GM23338 (cell line): ENCODE data around the gene VPS54. TPM values are rescaled to one million over a fixed set of nuclear protein-coding genes. Genes with fewer than 3 reads are reported as not detected.

Experiments used
- ATAC-seq: fragments of 200-7000 bp; cut with Tn5 transposase; 3 replicates; pipeline ENCODE4 v1.9.1; 2020
- DNase-seq: peaks from one replicate; pipeline ENCODE4 v3.0.0-alpha.2; 2015; ENCODE audit warnings: low spot score
- H2AFZ ChIP-seq: fragments of 200-600 bp; sonication (generic); 2 replicates; pipeline ENCODE4 v1.8.0; 2016; ENCODE audit warnings: antibody characterized with exemption, mild to moderate bottlenecking, moderate library complexity
- H3F3A ChIP-seq: fragments of 200-600 bp; sonication (generic); replicated peaks from 2 replicates; pipeline ENCODE4 v1.8.0; 2017; ENCODE audit warnings: antibody characterized with exemption, mixed run types, low read depth
- H3K27ac ChIP-seq: fragments of 200-600 bp; sonication (generic); 2 replicates; pipeline ENCODE4 v1.6.1; 2016; ENCODE audit warnings: low read depth
- H3K27me3 ChIP-seq: fragments of 200-600 bp; sonication (generic); 2 replicates; pipeline ENCODE4 v1.8.0; 2016; ENCODE audit warnings: mild to moderate bottlenecking, mixed run types, moderate library complexity; ENCODE audit not compliant: insufficient read depth
- H3K36me3 ChIP-seq: fragments of 200-600 bp; sonication (generic); 2 replicates; pipeline ENCODE4 v1.8.0; 2016; ENCODE audit warnings: mild to moderate bottlenecking; ENCODE audit not compliant: insufficient read depth
- H3K4me1 ChIP-seq: fragments of 200-600 bp; sonication (generic); 2 replicates; pipeline ENCODE4 v1.8.0; 2016; ENCODE audit warnings: mild to moderate bottlenecking, moderate library complexity; ENCODE audit not compliant: insufficient read depth
- H3K4me2 ChIP-seq: fragments of 200-600 bp; sonication (generic); 2 replicates; pipeline ENCODE4 v1.7.1; 2017; ENCODE audit warnings: mixed run types
- H3K4me3 ChIP-seq: fragments of 200-600 bp; sonication (generic); 2 replicates; pipeline ENCODE4 v1.6.1; 2016; ENCODE audit warnings: mixed run types
- H3K79me2 ChIP-seq: fragments of 200-600 bp; sonication (generic); replicated peaks from 2 replicates; pipeline ENCODE4 v1.8.0; 2017; ENCODE audit warnings: mild to moderate bottlenecking; ENCODE audit not compliant: insufficient read depth
- H3K9me2 ChIP-seq: fragments of 200-600 bp; sonication (generic); 2 replicates; pipeline ENCODE4 v1.8.0; 2017; ENCODE audit not compliant: insufficient read depth
- H4K20me1 ChIP-seq: fragments of 200-600 bp; sonication (generic); replicated peaks from 2 replicates; pipeline ENCODE4 v1.8.0; 2017; ENCODE audit warnings: mild to moderate bottlenecking; ENCODE audit not compliant: insufficient read depth
- H3K27ac Mint-ChIP-seq: 2 replicates; pipeline ENCODE4 v1.8.0; 2020; ENCODE audit warnings: inconsistent platforms, mild to moderate bottlenecking, moderate library complexity, mixed read lengths
- H3K27me3 Mint-ChIP-seq: 3 replicates; pipeline ENCODE4 v1.8.0; 2022; ENCODE audit warnings: low read depth, mild to moderate bottlenecking, moderate library complexity, mixed read lengths, inconsistent platforms; ENCODE audit not compliant: insufficient read depth, poor library complexity
- H3K36me3 Mint-ChIP-seq: 3 replicates; pipeline ENCODE4 v1.8.0; 2021; ENCODE audit warnings: low read depth, mild to moderate bottlenecking, inconsistent platforms, moderate library complexity, mixed read lengths
- H3K4me1 Mint-ChIP-seq: 3 replicates; pipeline ENCODE4 v1.8.0; 2020; ENCODE audit warnings: mild to moderate bottlenecking, inconsistent platforms, mixed read lengths
- H3K4me3 Mint-ChIP-seq: 3 replicates; pipeline ENCODE4 v1.8.0; 2021; ENCODE audit warnings: moderate library complexity, mild to moderate bottlenecking, inconsistent platforms, mixed read lengths
- H3K9me3 Mint-ChIP-seq: 3 replicates; pipeline ENCODE4 v1.8.0; 2020; ENCODE audit warnings: moderate library complexity, mild to moderate bottlenecking, inconsistent platforms, mixed read lengths
- CREB1 ChIP-seq: fragments of 250-450 bp; sonication (Bioruptor Pico); IDR thresholded peaks from 2 replicates; pipeline ENCODE4 v1.5.0; 2020; ENCODE audit warnings: low read depth, mild to moderate bottlenecking, moderate library complexity
- CTCF ChIP-seq, 2 experiments: fragments of 200-600 bp in 1 of 2; sonication (generic) in 1 of 2; conservative IDR thresholded peaks; 2 replicates each; pipeline versions ENCODE4 v1.5.1 to v1.6.1; 2016 to 2017; ENCODE audit warnings: antibody characterized with exemption in 2 of 2, low read depth in 2 of 2, mild to moderate bottlenecking in 2 of 2, moderate library complexity in 1 of 2
- NANOG ChIP-seq: IDR thresholded peaks from 2 replicates; pipeline ENCODE4 v1.6.1; 2016; ENCODE audit warnings: antibody characterized with exemption, borderline replicate concordance
- REST ChIP-seq: IDR thresholded peaks from one replicate; pipeline ENCODE4 v1.6.1; 2018; ENCODE audit warnings: antibody characterized with exemption; ENCODE audit not compliant: unreplicated experiment
- ZNF114 ChIP-seq: fragments of 250-450 bp; sonication (Bioruptor Pico); IDR thresholded peaks from 2 replicates; pipeline ENCODE4 v1.5.0; 2020; ENCODE audit warnings: mild to moderate bottlenecking, moderate library complexity
- ZNF462 ChIP-seq: fragments of 250-450 bp; sonication (Bioruptor Pico); IDR thresholded peaks from 2 replicates; pipeline ENCODE4 v1.5.0; 2020; ENCODE audit warnings: mild to moderate bottlenecking, moderate library complexity
- polyA plus RNA-seq: library from polyadenylated mRNA; unstranded; fragments of >200 nt; fragmentation: Nextera tagmentation; extraction: Ambion mirVana; gene quantifications from 2 replicates; pipeline ENCODE4 v1.2.1, GENCODE V29; 2016
- total RNA-seq: library from RNA; depleted of rRNA; stranded (reverse); fragments of >200 nt; shearing (Covaris generic); gene quantifications from 2 replicates; pipeline ENCODE4 v1.2.3, GENCODE V29; 2014

The VPS54 gene
- total and polyA plus RNA-seq, 2 experiments from 2014 or later, result 6.6 to 17.0 TPM

GRCh38 chr2:64000630-64001381 lies 18.4 kb downstream of the VPS54 start:
- H3K4me3 ChIP-seq, result no peak overlapping the region
- peaks cover 48% of the 10 kb centered on the region for H3K36me3 Mint-ChIP-seq
- peaks cover 27% of the 10 kb centered on the region for H3K9me3 Mint-ChIP-seq

GRCh38 chr2:63999049-63999448 lies 20.2 kb downstream of the VPS54 start:
- peaks cover 4% of the 10 kb centered on the region for H3K36me3 ChIP-seq
- Mint-ChIP-seq H3K36me3 (peaks cover 53% of the 10 kb centered on the region), H3K4me3 (no peak overlapping the region), H3K27ac (no peak overlapping the region), H3K9me3 (peaks cover 27% of the 10 kb centered on the region), H3K4me1 (peaks cover 11% of the 10 kb centered on the region), H3K27me3 (peaks cover 4% of the 10 kb centered on the region)
- DNase-seq (no peak), ATAC-seq (no peak)
- H3F3A ChIP-seq, result no peaks in the 10 kb centered on the region
- peaks cover 15% of the 10 kb centered on the region for H3K79me2 ChIP-seq
- no peaks in the 10 kb centered on the region for H4K20me1 ChIP-seq
- H3K4me2 ChIP-seq, result no peak overlapping the region
- 0 out of 2 replicates have a peak, but pooled peaks cover 4% of the 10 kb centered on the region for H3K9me2 ChIP-seq
- H2AFZ ChIP-seq, result no peak overlapping the region
- peaks cover 6% of the 10 kb centered on the region; the same call in 1 of the 2 replicates for H3K4me1 ChIP-seq
- H3K4me3 ChIP-seq, result no peak overlapping the region
- H3K27me3 ChIP-seq, result no peaks in the 10 kb centered on the region
- H3K27ac ChIP-seq, result no peak overlapping the region
- TF ChIP-seq ZNF114 (no peak), ZNF462 (no peak), REST (no peak), CREB1 (CRISPR knock-in tag) (no peak)

More at GRCh38 chr2:64000630-64001381, 18.4 kb downstream of the VPS54 start:
- Mint-ChIP-seq H3K27me3 (peaks cover 4% of the 10 kb centered on the region), H3K27ac (no peak overlapping the region), H3K4me1 (peaks cover 7% of the 10 kb centered on the region; the same call in 2 of the 3 replicates), H3K4me3 (no peak overlapping the region)
- peaks cover 4% of the 10 kb centered on the region for H3K36me3 ChIP-seq
- H3F3A ChIP-seq, result no peaks in the 10 kb centered on the region
- TF ChIP-seq CTCF (conservative IDR thresholded peaks at IDR 0.05; ENCODE audit: low read depth in 2 of 2), result peak; percentile 33 to 46
- no peak for TF ChIP-seq NANOG
- no peaks in the 10 kb centered on the region for H3K27me3 ChIP-seq
- no peaks in the 10 kb centered on the region for H4K20me1 ChIP-seq
- ATAC-seq (peak; percentile 96), DNase-seq (peak; percentile 52)
- H3K27ac ChIP-seq, result no peak overlapping the region
- H3K4me1 ChIP-seq, result peaks cover 6% of the 10 kb centered on the region; the same call in 1 of the 2 replicates
- H3K4me2 ChIP-seq, result no peak overlapping the region
- H3K9me2 ChIP-seq, result 0 out of 2 replicates have a peak, but pooled peaks cover 4% of the 10 kb centered on the region
- no peak overlapping the region for H2AFZ ChIP-seq
- peaks cover 12% of the 10 kb centered on the region for H3K79me2 ChIP-seq
